Left lung (tissue), 10 donors: ENCODE data around the gene SLC6A3. TPM values are rescaled to one million over a fixed set of nuclear protein-coding genes. Genes with fewer than 3 reads are reported as not detected.
"Not testable (repeated sequence)": the region's sequence is repeated elsewhere in the genome, so short reads cannot be mapped to it uniquely, and the experiment has no call there.

Experiments used
- ATAC-seq: fragments of 200-7000 bp; cut with Tn5 transposase; one replicate; pipeline ENCODE4 v1.9.1; 2020; ENCODE audit warnings: moderate library complexity
- DNase-seq, 4 donors: peaks; one replicate each; pipeline ENCODE4 v3.0.0-alpha.2; 2013 to 2020
- H3K27ac ChIP-seq, 2 donors: fragments of 200-600 bp; sonication (generic) in 1 of 2; one replicate each; pipeline versions ENCODE4 v1.5.0 to v1.8.0; 2020 to 2021
- H3K27me3 ChIP-seq, 2 donors: fragments of 200-600 bp; sonication (generic) in 1 of 2; one replicate each; pipeline versions ENCODE4 v1.5.0 to v1.8.0; 2020 to 2021
- H3K36me3 ChIP-seq, 2 donors: fragments of 200-600 bp; sonication (generic) in 1 of 2; one replicate each; pipeline versions ENCODE4 v1.5.0 to v1.8.0; 2020 to 2021
- H3K4me1 ChIP-seq, 2 donors: fragments of 200-600 bp; one replicate each; pipeline ENCODE4 v1.8.0; 2021
- H3K4me3 ChIP-seq, 2 donors: fragments of 200-600 bp; sonication (generic) in 1 of 2; one replicate each; pipeline versions ENCODE4 v1.5.0 to v1.8.0; 2020 to 2021; ENCODE audit warnings: mild to moderate bottlenecking in 1 of 2
- H3K9me3 ChIP-seq, 2 donors: fragments of 200-600 bp; sonication (generic) in 1 of 2; one replicate each; pipeline versions ENCODE4 v1.5.0 to v1.8.0; 2020 to 2021
- intact Hi-C, 2 donors: fragments of 100-400 bp; cut with DNase I; formaldehyde crosslinking; loops; one replicate each; pipeline versions ENCODE4 v1.11.2 to v1.14.2; 2022
- polyA plus RNA-seq, 6 donors: library from polyadenylated mRNA; unstranded; fragments of 120-200 nt; gene quantifications; one replicate each; pipeline ENCODE4 v1.2.1, GENCODE V29; 2013; ENCODE audit not compliant: insufficient read length in 6 of 6
- total RNA-seq, 2 donors: library from RNA; stranded (reverse); fragmentation: NEBNext Ultra II Directional; extraction: Animal tissue kit (Norgen Biotek cat#: 25700); gene quantifications; one replicate each; pipeline ENCODE4 v1.2.1, GENCODE V29; 2021
- TF ChIP-seq, protein P1 (sequence below), 2 donors: fragments of 200-600 bp; sonication (generic) in 1 of 2; IDR thresholded peaks; one replicate each; pipeline versions ENCODE4 v1.5.0 to v1.8.0; 2021; ENCODE audit warnings: antibody characterized with exemption in 2 of 2
- donor health status: DM: no; HTN: yes; CAD: no.
- donor health status: DM: no; HTN: no; CAD: no.

The SLC6A3 gene
- total and polyA plus RNA-seq, 8 donors: 0.10 to 4.5 (median 2.8) TPM

DNA sequence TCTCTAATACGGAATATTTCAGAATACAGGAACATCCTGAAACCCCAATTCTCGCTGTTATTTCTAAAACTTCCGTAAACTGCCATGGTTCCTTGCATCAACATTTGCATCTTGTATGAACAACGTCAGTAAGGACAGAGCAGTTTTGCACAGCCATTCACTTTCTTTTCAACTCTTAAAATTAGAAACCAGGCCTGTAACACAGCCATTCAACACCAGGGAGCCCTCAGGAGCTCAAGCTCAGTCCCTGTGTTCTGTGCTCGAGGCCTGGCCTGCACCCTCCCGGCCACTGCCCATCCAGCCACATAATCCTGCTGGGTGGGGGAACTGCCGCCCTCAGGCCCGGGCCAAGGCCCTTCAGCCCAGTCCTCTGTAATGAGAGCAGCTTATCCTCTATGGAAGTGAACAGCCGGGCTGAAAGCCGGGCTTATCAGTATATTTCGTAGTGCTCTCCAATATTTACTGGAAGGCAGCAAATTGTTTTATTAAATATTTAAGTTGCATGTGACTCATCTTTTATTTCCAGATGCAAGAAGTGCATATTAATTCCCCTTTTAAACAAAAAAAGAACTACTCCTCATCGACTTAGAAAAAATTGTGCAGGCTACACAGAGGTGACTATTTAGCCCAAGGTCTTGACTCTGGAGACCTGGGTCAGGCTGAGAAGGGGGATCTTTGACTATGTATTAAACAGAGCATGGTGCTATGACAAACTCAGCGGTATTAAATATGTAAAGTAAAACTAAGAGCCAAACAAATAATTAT is 33.2 kb upstream of the SLC6A3 start:
- Histone ChIP-seq H3K36me3 (peaks cover 0 to 82% of the 10 kb centered on the region in 2 donors), H3K4me3 (no peak overlapping the region), H3K9me3 (no peaks in the 10 kb centered on the region), H3K27ac (peak overlapping the region; percentile 49 to 89), H3K27me3 (no peaks in the 10 kb centered on the region), H3K4me1 (peaks cover 0 to 73% of the 10 kb centered on the region in 2 donors)
- intact Hi-C loops: no loop called here
- ATAC-seq (no peak), DNase-seq (peak in 2 of 4 donors; percentile 32 to 78)
- TF ChIP-seq, protein P1, sequence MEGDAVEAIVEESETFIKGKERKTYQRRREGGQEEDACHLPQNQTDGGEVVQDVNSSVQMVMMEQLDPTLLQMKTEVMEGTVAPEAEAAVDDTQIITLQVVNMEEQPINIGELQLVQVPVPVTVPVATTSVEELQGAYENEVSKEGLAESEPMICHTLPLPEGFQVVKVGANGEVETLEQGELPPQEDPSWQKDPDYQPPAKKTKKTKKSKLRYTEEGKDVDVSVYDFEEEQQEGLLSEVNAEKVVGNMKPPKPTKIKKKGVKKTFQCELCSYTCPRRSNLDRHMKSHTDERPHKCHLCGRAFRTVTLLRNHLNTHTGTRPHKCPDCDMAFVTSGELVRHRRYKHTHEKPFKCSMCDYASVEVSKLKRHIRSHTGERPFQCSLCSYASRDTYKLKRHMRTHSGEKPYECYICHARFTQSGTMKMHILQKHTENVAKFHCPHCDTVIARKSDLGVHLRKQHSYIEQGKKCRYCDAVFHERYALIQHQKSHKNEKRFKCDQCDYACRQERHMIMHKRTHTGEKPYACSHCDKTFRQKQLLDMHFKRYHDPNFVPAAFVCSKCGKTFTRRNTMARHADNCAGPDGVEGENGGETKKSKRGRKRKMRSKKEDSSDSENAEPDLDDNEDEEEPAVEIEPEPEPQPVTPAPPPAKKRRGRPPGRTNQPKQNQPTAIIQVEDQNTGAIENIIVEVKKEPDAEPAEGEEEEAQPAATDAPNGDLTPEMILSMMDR (IDR thresholded peaks at IDR 0.05): no peak

- Histone ChIP-seq H3K9me3 (no peaks in the 10 kb centered on the region), H3K27me3 (no peaks in the 10 kb centered on the region), H3K4me1 (peaks cover 0 to 73% of the 10 kb centered on the region in 2 donors), H3K4me3 (no peak overlapping the region), H3K36me3 (peaks cover 0 to 86% of the 10 kb centered on the region in 2 donors), H3K27ac (peak overlapping the region; percentile 42 to 89)
- ATAC-seq (peak; percentile 44), DNase-seq (peak in 3 of 4 donors; percentile 10 to 93 (median 89))
- intact Hi-C loops: no loop called here
- TF ChIP-seq, protein P1 (IDR thresholded peaks at IDR 0.05): no peak
Measured at GRCh38 chr5:1477341-1477740, 32.1 kb upstream of the SLC6A3 start.

DNA sequence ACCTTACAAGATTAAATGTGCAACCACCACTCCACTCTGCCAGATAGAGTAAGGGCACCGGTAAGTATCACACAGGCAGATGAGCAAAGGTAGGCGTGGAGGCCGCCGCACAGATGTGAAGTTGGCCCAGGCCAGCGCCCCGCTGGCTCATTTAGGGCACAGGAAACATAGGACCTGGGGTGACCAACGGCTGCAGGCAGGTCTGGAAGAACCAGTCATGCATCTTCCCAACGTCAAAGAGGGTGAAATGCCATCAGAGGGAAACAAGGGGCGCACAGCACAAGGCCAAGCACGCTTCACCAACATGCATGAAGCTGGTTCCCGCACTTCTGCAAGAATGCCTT is 31.7 kb upstream of the SLC6A3 start:
- peaks cover 0 to 71% of the 10 kb centered on the region in 2 donors for H3K4me1 ChIP-seq
- no peaks in the 10 kb centered on the region for H3K27me3 ChIP-seq
- H3K4me3 ChIP-seq: no peak overlapping the region
- intact Hi-C loops: no loop called here
- peak in 1 of 4 donors; percentile 66 for DNase-seq
- peak overlapping the region; percentile 42 to 89 for H3K27ac ChIP-seq
- ATAC-seq: no peak
- TF ChIP-seq, protein P1 (IDR thresholded peaks at IDR 0.05): no peak
- no peaks in the 10 kb centered on the region for H3K9me3 ChIP-seq
- H3K36me3 ChIP-seq: peaks cover 0 to 89% of the 10 kb centered on the region in 2 donors

GRCh38 chr5:1476181-1476966 is 31.1 kb upstream of the SLC6A3 start:
- intact Hi-C loops: no loop called here
- TF ChIP-seq, protein P1 (IDR thresholded peaks at IDR 0.05): no peak
- peak overlapping the region; percentile 42 to 89 for H3K27ac ChIP-seq
- no peak overlapping the region for H3K4me3 ChIP-seq
- no peaks in the 10 kb centered on the region for H3K9me3 ChIP-seq
- ATAC-seq (no peak), DNase-seq (peak in 2 of 4 donors; percentile 39 to 78)
- H3K4me1 ChIP-seq: peaks cover 0 to 65% of the 10 kb centered on the region in 2 donors
- no peaks in the 10 kb centered on the region for H3K27me3 ChIP-seq
- H3K36me3 ChIP-seq: peaks cover 0 to 89% of the 10 kb centered on the region in 2 donors

- DNase-seq: peak in 2 of 4 donors; percentile 26 to 78
- Histone ChIP-seq H3K36me3 (peaks cover 0 to 90% of the 10 kb centered on the region in 2 donors), H3K4me1 (peaks cover 0 to 57% of the 10 kb centered on the region in 2 donors), H3K27ac (peak overlapping the region in 1 of 2 donors; percentile 75)
- ATAC-seq, H3K27me3 ChIP-seq, H3K9me3 ChIP-seq, H3K4me3 ChIP-seq, intact Hi-C loops: not testable (repeated sequence)
Measured at GRCh38 chr5:1475544-1475900, 30.3 kb upstream of the SLC6A3 start.
